Upper lobe of right lung (tissue), 1 donor: ENCODE results near the gene MYH11. TPM values are rescaled to one million over a fixed set of nuclear protein-coding genes. Genes with fewer than 3 reads are reported as not detected.
A peak's percentile ranks its signal among the peaks of the same experiment; 100 is the strongest.

Experiments used
- ATAC-seq: fragments of 200-7000 bp; cut with Tn5 transposase; one replicate; pipeline ENCODE4 v1.9.1; 2020; ENCODE audit warnings: mild to moderate bottlenecking, moderate library complexity
- DNase-seq: peaks from one replicate; pipeline ENCODE4 v3.0.0-alpha.2; 2020
- H3K27ac ChIP-seq: fragments of 200-600 bp; one replicate; pipeline ENCODE4 v1.8.0; 2022
- H3K27me3 ChIP-seq: fragments of 200-600 bp; one replicate; pipeline ENCODE4 v1.8.0; 2022; ENCODE audit warnings: mild to moderate bottlenecking
- H3K36me3 ChIP-seq: fragments of 200-600 bp; one replicate; pipeline ENCODE4 v1.8.0; 2022
- H3K4me1 ChIP-seq: fragments of 200-600 bp; one replicate; pipeline ENCODE4 v1.8.0; 2022
- H3K4me3 ChIP-seq: fragments of 200-600 bp; one replicate; pipeline ENCODE4 v1.8.0; 2022; ENCODE audit warnings: mild to moderate bottlenecking
- H3K9me3 ChIP-seq: fragments of 200-600 bp; one replicate; pipeline ENCODE4 v1.8.0; 2022
- intact Hi-C: fragments of 100-400 bp; cut with DNase I; formaldehyde crosslinking; loops from one replicate; pipeline ENCODE4 v1.11.0; 2022
- total RNA-seq: library from RNA; stranded (reverse); fragmentation: NEBNext Ultra II Directional; extraction: Animal tissue kit (Norgen Biotek cat#: 25700); gene quantifications from one replicate; pipeline ENCODE4 v1.2.1, GENCODE V29; 2021
- TF ChIP-seq, protein P1 (sequence below): fragments of 200-600 bp; IDR thresholded peaks from one replicate; pipeline ENCODE4 v1.8.0; 2022; ENCODE audit warnings: antibody characterized with exemption
- donor health status: DM: no; HTN: yes; CAD: no; lungs with severe emphysema.

MYH11 gene
- total RNA-seq, 1 donor from 2014 or later, result 106 TPM

- Histone ChIP-seq H3K9me3 (no peaks in the 10 kb centered on the region), H3K4me1 (no peaks in the 10 kb centered on the region), H3K36me3 (no peaks in the 10 kb centered on the region), H3K4me3 (no peak overlapping the region), H3K27me3 (no peaks in the 10 kb centered on the region), H3K27ac (peak overlapping the region; percentile 30)
- TF ChIP-seq, protein P1, sequence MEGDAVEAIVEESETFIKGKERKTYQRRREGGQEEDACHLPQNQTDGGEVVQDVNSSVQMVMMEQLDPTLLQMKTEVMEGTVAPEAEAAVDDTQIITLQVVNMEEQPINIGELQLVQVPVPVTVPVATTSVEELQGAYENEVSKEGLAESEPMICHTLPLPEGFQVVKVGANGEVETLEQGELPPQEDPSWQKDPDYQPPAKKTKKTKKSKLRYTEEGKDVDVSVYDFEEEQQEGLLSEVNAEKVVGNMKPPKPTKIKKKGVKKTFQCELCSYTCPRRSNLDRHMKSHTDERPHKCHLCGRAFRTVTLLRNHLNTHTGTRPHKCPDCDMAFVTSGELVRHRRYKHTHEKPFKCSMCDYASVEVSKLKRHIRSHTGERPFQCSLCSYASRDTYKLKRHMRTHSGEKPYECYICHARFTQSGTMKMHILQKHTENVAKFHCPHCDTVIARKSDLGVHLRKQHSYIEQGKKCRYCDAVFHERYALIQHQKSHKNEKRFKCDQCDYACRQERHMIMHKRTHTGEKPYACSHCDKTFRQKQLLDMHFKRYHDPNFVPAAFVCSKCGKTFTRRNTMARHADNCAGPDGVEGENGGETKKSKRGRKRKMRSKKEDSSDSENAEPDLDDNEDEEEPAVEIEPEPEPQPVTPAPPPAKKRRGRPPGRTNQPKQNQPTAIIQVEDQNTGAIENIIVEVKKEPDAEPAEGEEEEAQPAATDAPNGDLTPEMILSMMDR, result no peak
- DNase-seq (peak; percentile 67), ATAC-seq (peak; percentile 95)
- intact Hi-C loops, result no loop called here
These were observed 42.8 kb upstream of the MYH11 start for GRCh38 chr16:15899538-15900100.

DNA sequence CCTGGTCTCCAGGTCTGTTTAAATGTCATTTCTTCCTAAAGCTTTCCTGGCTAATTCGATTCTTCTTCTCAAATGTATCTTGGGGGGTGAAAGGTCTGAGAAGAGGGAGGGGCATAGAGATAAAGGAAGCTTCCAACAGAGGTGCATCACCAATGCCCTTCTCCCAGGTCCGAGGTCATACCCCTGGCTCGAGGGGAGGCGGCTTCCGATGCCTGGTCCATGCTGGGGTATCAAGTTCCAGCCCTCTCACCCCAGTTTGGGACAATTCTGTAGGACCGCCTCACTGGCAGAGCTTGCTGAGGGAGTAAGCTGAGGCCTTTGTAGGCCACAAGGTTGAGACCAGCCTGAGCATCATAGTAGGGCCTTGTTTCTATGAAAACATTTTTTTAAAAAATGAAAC is 41.8 kb upstream of the MYH11 start:
- no peak for DNase-seq
- Histone ChIP-seq H3K27ac (no peak overlapping the region), H3K4me3 (no peak overlapping the region), H3K36me3 (no peaks in the 10 kb centered on the region), H3K27me3 (no peaks in the 10 kb centered on the region), H3K4me1 (no peaks in the 10 kb centered on the region), H3K9me3 (no peaks in the 10 kb centered on the region)
- intact Hi-C loops, result no loop called here
- ATAC-seq, result no peak
- TF ChIP-seq, protein P1, result no peak

DNA sequence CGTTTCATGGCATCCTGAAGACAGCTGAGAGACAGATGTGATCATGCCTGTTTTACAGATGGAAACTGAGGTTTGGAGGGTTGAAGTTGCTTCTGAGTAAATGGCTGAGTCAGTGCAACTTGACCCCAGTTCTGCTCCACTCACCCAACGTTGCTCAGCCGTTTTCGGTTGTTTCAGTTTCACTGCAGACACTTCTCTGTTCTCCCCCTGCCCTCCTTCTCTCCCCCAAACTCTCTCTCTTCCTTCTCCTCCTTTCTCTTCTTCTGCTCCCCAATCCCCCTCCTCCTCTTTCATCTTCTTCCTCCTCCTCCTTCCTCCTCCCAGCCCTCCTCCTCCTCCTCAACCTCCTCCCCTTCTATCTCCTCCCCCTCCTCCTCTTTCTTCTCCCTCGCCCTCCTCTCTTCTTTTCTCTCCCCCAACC is 41.0 kb upstream of the MYH11 start:
- Histone ChIP-seq H3K36me3 (no peaks in the 10 kb centered on the region), H3K27me3 (no peaks in the 10 kb centered on the region), H3K4me1 (no peaks in the 10 kb centered on the region), H3K27ac (no peak overlapping the region), H3K4me3 (no peak overlapping the region), H3K9me3 (no peaks in the 10 kb centered on the region)
- intact Hi-C loops, result no loop called here
- ATAC-seq (peak; percentile 42), DNase-seq (no peak)
- TF ChIP-seq, protein P1, result no peak

DNA sequence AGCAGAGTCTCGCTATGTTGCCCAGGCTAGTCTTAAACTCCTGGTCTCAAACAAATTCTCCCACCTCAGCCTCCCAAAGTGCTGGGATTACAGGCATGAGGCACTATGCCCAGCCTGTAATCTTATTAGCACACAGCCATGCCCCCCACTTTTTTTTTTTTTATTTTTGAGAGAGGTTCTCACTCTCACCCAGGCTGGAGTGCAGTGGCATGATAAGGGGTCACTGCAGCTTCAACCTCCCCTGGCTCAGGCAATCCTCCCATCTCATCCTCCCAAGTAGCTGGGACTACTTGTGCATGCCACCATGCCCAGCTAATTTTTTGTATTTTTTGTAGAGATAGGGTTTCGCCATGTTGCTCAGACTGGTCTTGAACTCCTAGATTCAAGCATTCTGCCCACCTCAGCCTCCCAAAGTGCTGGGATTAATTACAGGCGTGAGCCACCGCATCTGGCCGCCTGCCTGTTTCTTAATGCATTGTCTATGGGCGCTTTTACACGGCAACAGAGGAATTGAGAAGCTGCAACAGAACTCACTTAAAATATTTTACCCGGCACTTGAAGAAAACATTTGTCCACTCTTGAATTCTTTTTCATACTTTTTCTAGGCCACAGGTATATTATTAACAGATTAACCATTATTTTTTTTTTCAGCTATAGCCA is 40.4 kb upstream of the MYH11 start:
- H3K4me3 ChIP-seq, result no peak overlapping the region
- no peak for DNase-seq
- intact Hi-C loops, result no loop called here
- H3K9me3 ChIP-seq, result no peaks in the 10 kb centered on the region
- ATAC-seq, result peak; percentile 13
- TF ChIP-seq, protein P1, result no peak
- H3K36me3 ChIP-seq, result no peaks in the 10 kb centered on the region
- H3K4me1 ChIP-seq, result no peaks in the 10 kb centered on the region
- no peak overlapping the region for H3K27ac ChIP-seq
- no peaks in the 10 kb centered on the region for H3K27me3 ChIP-seq

DNA sequence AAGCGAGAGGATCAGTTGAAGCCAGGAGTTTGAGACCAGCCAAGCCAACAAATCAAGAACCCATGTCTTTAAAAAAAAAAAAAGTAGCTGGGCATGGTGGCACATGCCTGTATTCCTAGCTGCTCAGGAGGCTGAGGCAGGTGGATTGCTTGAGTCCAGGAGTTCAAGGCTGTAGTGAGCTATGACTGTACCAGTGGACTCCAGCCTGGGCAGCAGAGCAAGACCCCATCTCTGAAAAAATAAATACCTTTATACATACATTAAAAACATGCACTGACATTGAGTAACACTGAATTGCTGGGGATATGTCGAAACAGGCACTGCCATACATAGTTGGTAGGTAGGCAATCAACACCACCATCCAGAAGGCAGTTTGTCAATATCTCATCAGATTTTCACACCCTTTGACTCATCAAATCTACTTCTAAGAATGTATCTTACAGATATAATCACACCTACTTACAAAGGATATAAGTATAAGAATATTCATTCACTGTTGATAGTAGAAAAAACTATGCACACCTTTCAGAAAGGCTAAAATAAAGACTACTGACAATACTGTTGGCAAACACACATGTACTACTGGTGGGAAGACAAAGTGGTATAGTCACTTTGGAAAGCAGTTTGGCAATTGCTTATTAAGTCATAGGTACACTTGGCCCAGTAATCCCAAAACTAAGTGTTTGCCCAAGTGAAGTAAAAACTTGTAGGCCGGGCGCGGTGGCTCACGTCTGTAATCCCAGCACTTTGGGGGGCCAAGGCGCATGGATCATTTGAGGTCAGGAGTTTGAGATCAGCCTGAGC is 37.9 kb upstream of the MYH11 start:
- TF ChIP-seq, protein P1, result no peak
- H3K9me3 ChIP-seq, result no peaks in the 10 kb centered on the region
- DNase-seq (no peak), ATAC-seq (no peak)
- no peak overlapping the region for H3K4me3 ChIP-seq
- no peaks in the 10 kb centered on the region for H3K36me3 ChIP-seq
- no peak overlapping the region for H3K27ac ChIP-seq
- intact Hi-C loops, result no loop called here
- H3K27me3 ChIP-seq, result no peaks in the 10 kb centered on the region
- no peaks in the 10 kb centered on the region for H3K4me1 ChIP-seq
